OCI-LY3 (cell line): ENCODE results near the gene AVEN.

ENCODE experiments used
- H2AFZ ChIP-seq: fragments of 200-600, 300-600 bp; shearing (Covaris generic); 2 replicates; pipeline ENCODE4 v1.6.0; 2014; ENCODE audit warnings: antibody characterized with exemption, low read depth, low read length
- H3K27ac ChIP-seq: fragments of 200-600, 300-600 bp; sonication (generic); 2 replicates; pipeline ENCODE4 v1.5.1; 2014; ENCODE audit warnings: mild to moderate bottlenecking, low read length, moderate library complexity, mixed read lengths
- H3K27me3 ChIP-seq: fragments of 200-600, 300-600 bp; sonication (generic); 2 replicates; pipeline ENCODE4 v1.6.1; 2014; ENCODE audit warnings: low read depth, low read length, mixed read lengths
- H3K36me3 ChIP-seq: fragments of 200-600, 300-600 bp; sonication (generic); replicated peaks from 2 replicates; pipeline ENCODE3; 2014; ENCODE audit warnings: low read depth, low read length, mixed read lengths
- H3K4me1 ChIP-seq: fragments of 300-600, 200-600 bp; sonication (generic); 2 replicates; pipeline ENCODE4 v1.6.1; 2014; ENCODE audit warnings: low read length, mixed read lengths
- H3K4me2 ChIP-seq: fragments of 200-600, 300-600 bp; sonication (generic); 2 replicates; pipeline ENCODE4 v1.6.1; 2014; ENCODE audit warnings: low read length, mixed read lengths
- H3K4me3 ChIP-seq: fragments of 300-600, 200-600 bp; sonication (generic); 2 replicates; pipeline ENCODE4 v1.5.1; 2014; ENCODE audit warnings: antibody characterized with exemption, mild to moderate bottlenecking, low read length, moderate library complexity
- H3K79me2 ChIP-seq: fragments of 300-600, 200-600 bp; shearing (Covaris generic); 2 replicates; pipeline ENCODE4 v1.6.1; 2014; ENCODE audit warnings: mild to moderate bottlenecking, low read length, mixed read lengths
- H3K9ac ChIP-seq: fragments of 300-600, 200-600 bp; shearing (Covaris generic); 2 replicates; pipeline ENCODE4 v1.6.0; 2014; ENCODE audit warnings: mild to moderate bottlenecking, low read length, moderate library complexity
- H3K9me3 ChIP-seq: fragments of 200-600, 300-600 bp; shearing (Covaris generic); 2 replicates; pipeline ENCODE4 v1.6.1; 2014; ENCODE audit warnings: low read length, mixed read lengths; ENCODE audit not compliant: insufficient read depth
- H4K20me1 ChIP-seq: fragments of 200-600, 300-600 bp; sonication (generic); 2 replicates; pipeline ENCODE4 v1.6.1; 2016; ENCODE audit warnings: low read length, mixed read lengths; ENCODE audit not compliant: insufficient read depth
- CTCF ChIP-seq: fragments of 200-600, 300-600 bp; sonication (generic); IDR thresholded peaks from 2 replicates; pipeline ENCODE4 v1.5.1; 2014; ENCODE audit warnings: antibody characterized with exemption, low read length, low read depth
- EZH2phosphoT487 ChIP-seq: fragments of 200-600 bp; shearing (Covaris generic); IDR thresholded peaks from 2 replicates; pipeline ENCODE4 v1.6.1; 2018; ENCODE audit warnings: antibody characterized with exemption, mixed run types, low read depth

Gene AVEN

GRCh38 chr15:33912326-33912725 lies 126.7 kb downstream of the AVEN start:
- no peaks in the 10 kb centered on the region for H3K36me3 ChIP-seq
- H3K27ac ChIP-seq = no peak overlapping the region
- H3K9ac ChIP-seq = no peak overlapping the region
- H3K9me3 ChIP-seq = no peaks in the 10 kb centered on the region
- no peaks in the 10 kb centered on the region for H4K20me1 ChIP-seq
- H3K79me2 ChIP-seq = no peaks in the 10 kb centered on the region
- no peak overlapping the region for H3K4me2 ChIP-seq
- no peaks in the 10 kb centered on the region for H3K27me3 ChIP-seq
- H3K4me3 ChIP-seq = no peak overlapping the region
- no peak overlapping the region for H2AFZ ChIP-seq
- TF ChIP-seq EZH2phosphoT487 (no peak), CTCF (no peak)
- no peaks in the 10 kb centered on the region for H3K4me1 ChIP-seq

- TF ChIP-seq CTCF (no peak), EZH2phosphoT487 (no peak)
Measured at GRCh38 chr15:33910741-33911140, 128.3 kb downstream of the AVEN start.

GRCh38 chr15:33908406-33908805 lies 130.6 kb downstream of the AVEN start:
- no peaks in the 10 kb centered on the region for H3K36me3 ChIP-seq
- no peak overlapping the region for H3K4me3 ChIP-seq
- TF ChIP-seq CTCF = no peak
- no peak for TF ChIP-seq EZH2phosphoT487
- no peaks in the 10 kb centered on the region for H3K4me1 ChIP-seq
- H3K9ac ChIP-seq = no peak overlapping the region
- no peaks in the 10 kb centered on the region for H4K20me1 ChIP-seq
- no peak overlapping the region for H2AFZ ChIP-seq
- H3K4me2 ChIP-seq = no peak overlapping the region
- H3K27ac ChIP-seq = no peak overlapping the region
- H3K79me2 ChIP-seq = no peaks in the 10 kb centered on the region
- no peaks in the 10 kb centered on the region for H3K27me3 ChIP-seq
- H3K9me3 ChIP-seq = no peaks in the 10 kb centered on the region

More at GRCh38 chr15:33910741-33911140, 128.3 kb downstream of the AVEN start:
- Histone ChIP-seq H2AFZ (no peak overlapping the region), H4K20me1 (no peaks in the 10 kb centered on the region), H3K9ac (no peak overlapping the region), H3K27me3 (no peaks in the 10 kb centered on the region), H3K79me2 (no peaks in the 10 kb centered on the region), H3K27ac (no peak overlapping the region), H3K9me3 (no peaks in the 10 kb centered on the region), H3K4me1 (no peaks in the 10 kb centered on the region), H3K4me2 (no peak overlapping the region), H3K36me3 (no peaks in the 10 kb centered on the region), H3K4me3 (no peak overlapping the region)

- Histone ChIP-seq H3K79me2 (no peaks in the 10 kb centered on the region), H3K27ac (no peak overlapping the region), H3K27me3 (no peaks in the 10 kb centered on the region), H3K4me2 (no peak overlapping the region), H3K9ac (no peak overlapping the region), H4K20me1 (no peaks in the 10 kb centered on the region), H3K9me3 (no peaks in the 10 kb centered on the region), H3K4me1 (no peaks in the 10 kb centered on the region), H2AFZ (no peak overlapping the region), H3K4me3 (no peak overlapping the region), H3K36me3 (no peaks in the 10 kb centered on the region)
- no peak for TF ChIP-seq EZH2phosphoT487
- no peak for TF ChIP-seq CTCF
Measured at GRCh38 chr15:33907326-33907725, 131.7 kb downstream of the AVEN start.
